ENCODE results near the gene ANKRD44.

The ANKRD44 gene

DNA sequence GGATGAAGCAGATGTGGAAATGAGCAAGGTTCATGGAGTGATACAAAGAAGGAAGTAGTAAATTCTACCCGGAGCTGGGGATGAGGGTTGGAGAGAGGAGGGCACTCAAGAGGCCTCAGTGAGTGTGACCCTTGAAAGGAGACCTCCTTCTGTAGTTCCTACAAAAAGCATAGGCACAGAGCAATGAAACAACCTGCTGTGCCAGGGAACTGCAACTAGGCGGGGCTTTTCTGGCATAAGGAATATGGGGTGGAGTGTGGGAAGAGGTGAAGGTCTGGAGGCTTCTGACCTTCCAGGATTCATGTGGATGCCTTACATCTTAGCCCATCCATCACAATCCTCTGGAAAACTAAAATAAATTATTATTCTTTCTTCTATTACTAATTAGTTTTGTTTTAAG is 358.6 kb downstream of the ANKRD44 start:
- no peak overlapping the region for H3K4me3 Mint-ChIP-seq
- H3K9me3 Mint-ChIP-seq: no peaks in the 10 kb centered on the region
- H3K27me3 Mint-ChIP-seq (ENCODE audit: low read depth): no peaks in the 10 kb centered on the region
- DNase-seq (ENCODE audit: low spot score): no peak
- peaks cover 3% of the 10 kb centered on the region for H3K4me1 Mint-ChIP-seq (ENCODE audit: low read depth)
- no peak overlapping the region for H3K27ac Mint-ChIP-seq
- H3K36me3 Mint-ChIP-seq (ENCODE audit: low read depth): peaks cover 2% of the 10 kb centered on the region

GRCh38 chr2:196949116-196949515 is 361.5 kb downstream of the ANKRD44 start:
- H3K36me3 Mint-ChIP-seq (ENCODE audit: low read depth): peaks cover 2% of the 10 kb centered on the region
- no peak for DNase-seq (ENCODE audit: low spot score)
- no peaks in the 10 kb centered on the region for H3K9me3 Mint-ChIP-seq
- no peak overlapping the region for H3K4me3 Mint-ChIP-seq
- no peaks in the 10 kb centered on the region for H3K27me3 Mint-ChIP-seq (ENCODE audit: low read depth)
- H3K4me1 Mint-ChIP-seq (ENCODE audit: low read depth): peaks cover 2% of the 10 kb centered on the region
- H3K27ac Mint-ChIP-seq: no peak overlapping the region

GRCh38 chr2:196944570-196944969 is 366.0 kb downstream of the ANKRD44 start:
- Mint-ChIP-seq H3K27ac (no peak overlapping the region), H3K27me3 (ENCODE audit: low read depth) (no peaks in the 10 kb centered on the region), H3K9me3 (no peaks in the 10 kb centered on the region), H3K4me1 (ENCODE audit: low read depth) (no peaks in the 10 kb centered on the region), H3K36me3 (ENCODE audit: low read depth) (peaks cover 2% of the 10 kb centered on the region), H3K4me3 (no peak overlapping the region)
- no peak for DNase-seq (ENCODE audit: low spot score)

DNA sequence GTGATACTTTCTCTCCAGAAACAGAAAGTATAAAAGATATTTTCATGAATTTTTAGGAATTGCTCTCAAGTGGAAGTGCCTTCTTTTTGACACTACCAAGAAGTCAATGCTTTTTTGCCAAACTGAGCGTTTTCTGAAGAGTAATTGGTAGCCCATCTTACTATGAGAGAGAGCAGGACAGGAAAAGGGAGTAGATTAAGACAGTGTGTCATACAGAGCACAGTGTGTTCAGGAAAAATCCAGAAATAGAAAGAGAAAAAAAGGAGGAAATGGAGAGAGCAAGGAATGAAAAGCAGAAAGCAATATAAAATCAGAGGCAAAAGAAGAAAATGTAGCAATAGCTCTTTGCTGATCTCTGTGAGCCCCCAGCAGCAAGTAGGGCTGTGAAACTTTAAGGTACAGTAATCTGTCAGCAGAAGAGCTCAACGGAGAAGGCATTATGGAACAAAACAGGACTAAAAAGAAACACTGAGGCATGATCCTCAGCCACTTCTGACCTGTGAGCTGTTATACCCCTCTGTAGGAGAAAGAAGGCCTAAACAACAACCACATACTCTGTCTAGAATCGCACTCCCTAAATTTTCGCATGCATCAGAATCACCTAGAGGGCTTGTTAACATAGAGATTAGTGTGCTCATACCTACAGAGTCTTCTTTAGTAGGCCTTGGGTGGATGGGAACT is 369.0 kb downstream of the ANKRD44 start:
- H3K27ac Mint-ChIP-seq: no peak overlapping the region
- H3K4me1 Mint-ChIP-seq (ENCODE audit: low read depth): no peaks in the 10 kb centered on the region
- no peak for DNase-seq (ENCODE audit: low spot score)
- no peak overlapping the region for H3K4me3 Mint-ChIP-seq
- H3K9me3 Mint-ChIP-seq: no peaks in the 10 kb centered on the region
- H3K27me3 Mint-ChIP-seq (ENCODE audit: low read depth): no peaks in the 10 kb centered on the region
- no peaks in the 10 kb centered on the region for H3K36me3 Mint-ChIP-seq (ENCODE audit: low read depth)

GRCh38 chr2:196939371-196939770 is 371.2 kb downstream of the ANKRD44 start:
- no peak for DNase-seq (ENCODE audit: low spot score)

More at GRCh38 chr2:196939371-196939770, 371.2 kb downstream of the ANKRD44 start:
- Mint-ChIP-seq H3K36me3 (ENCODE audit: low read depth) (no peaks in the 10 kb centered on the region), H3K9me3 (no peaks in the 10 kb centered on the region), H3K27me3 (ENCODE audit: low read depth) (no peaks in the 10 kb centered on the region), H3K27ac (no peak overlapping the region), H3K4me3 (no peak overlapping the region), H3K4me1 (ENCODE audit: low read depth) (no peaks in the 10 kb centered on the region)

Data from T-helper 2 cell treated with Interferon-gamma antibody and Interleukin-4, amounts not matched to agents 5 μg/mL and 100 μg/mL, for 36 hours (primary cell).